Measurements from ENCODE around the gene ADD3.

- no peak for TF ChIP-seq CTCF (IDR thresholded peaks at IDR 0.05; ENCODE audit: extremely low read depth in 1 of 2, insufficient read depth in 1 of 2, low read depth in 1 of 2, low read length in 2 of 2)
- no peak for TF ChIP-seq POLR2A (IDR thresholded peaks at IDR 0.05; ENCODE audit: low read depth, low read length)
- no peak for TF ChIP-seq FOS (IDR thresholded peaks at IDR 0.05; ENCODE audit: borderline replicate concordance, insufficient read depth, low read length)
- no peak for TF ChIP-seq POLR2AphosphoS5 (IDR thresholded peaks at IDR 0.05; ENCODE audit: insufficient read depth, low read depth, low read length)
- no peak for TF ChIP-seq MAX (IDR thresholded peaks at IDR 0.05; ENCODE audit: insufficient read depth, insufficient read length)
- no peak for TF ChIP-seq MYC (IDR thresholded peaks at IDR 0.05; ENCODE audit: low read depth, low read length)
- TF ChIP-seq GATA2 (IDR thresholded peaks at IDR 0.05; ENCODE audit: insufficient read depth, insufficient read length, low read depth, low read length): no peak
- no peak for TF ChIP-seq EZH2 (IDR thresholded peaks at IDR 0.05; ENCODE audit: borderline replicate concordance, low read depth, low read length, severe bottlenecking)
- no peak for TF ChIP-seq JUN (IDR thresholded peaks at IDR 0.05; ENCODE audit: borderline replicate concordance, insufficient read depth, insufficient read length, low read depth)
Observed at GRCh38 chr10:109996766-109997171, 11.0 kb upstream of the ADD3 start.
